IPS-NIHi7 (cell line): Measurements from ENCODE around the gene IGFALS.
A peak's percentile ranks its signal among the peaks of the same experiment; 100 is the strongest.

Experiments used
- DNase-seq: peaks from one replicate; pipeline ENCODE4 v3.0.0; 2012; ENCODE audit warnings: mixed read lengths; ENCODE audit errors: extremely low spot score

IGFALS gene

GRCh38 chr16:1793578-1794220, at the start of gene IGFALS:
TSS of gene IGFALS (minus strand) at chr16:1793705. CDS start at chr16:1793652, 53 bp downstream.
- DNase-seq, result no peak

- DNase-seq, result no peak
These were observed 46.0 kb upstream of the IGFALS start for GRCh38 chr16:1839554-1839953.

- DNase-seq, result no peak
These were observed 40.6 kb upstream of the IGFALS start for GRCh38 chr16:1834096-1834495.

GRCh38 chr16:1832838-1833454, 39.4 kb upstream of the IGFALS start:
- no peak for DNase-seq

DNA sequence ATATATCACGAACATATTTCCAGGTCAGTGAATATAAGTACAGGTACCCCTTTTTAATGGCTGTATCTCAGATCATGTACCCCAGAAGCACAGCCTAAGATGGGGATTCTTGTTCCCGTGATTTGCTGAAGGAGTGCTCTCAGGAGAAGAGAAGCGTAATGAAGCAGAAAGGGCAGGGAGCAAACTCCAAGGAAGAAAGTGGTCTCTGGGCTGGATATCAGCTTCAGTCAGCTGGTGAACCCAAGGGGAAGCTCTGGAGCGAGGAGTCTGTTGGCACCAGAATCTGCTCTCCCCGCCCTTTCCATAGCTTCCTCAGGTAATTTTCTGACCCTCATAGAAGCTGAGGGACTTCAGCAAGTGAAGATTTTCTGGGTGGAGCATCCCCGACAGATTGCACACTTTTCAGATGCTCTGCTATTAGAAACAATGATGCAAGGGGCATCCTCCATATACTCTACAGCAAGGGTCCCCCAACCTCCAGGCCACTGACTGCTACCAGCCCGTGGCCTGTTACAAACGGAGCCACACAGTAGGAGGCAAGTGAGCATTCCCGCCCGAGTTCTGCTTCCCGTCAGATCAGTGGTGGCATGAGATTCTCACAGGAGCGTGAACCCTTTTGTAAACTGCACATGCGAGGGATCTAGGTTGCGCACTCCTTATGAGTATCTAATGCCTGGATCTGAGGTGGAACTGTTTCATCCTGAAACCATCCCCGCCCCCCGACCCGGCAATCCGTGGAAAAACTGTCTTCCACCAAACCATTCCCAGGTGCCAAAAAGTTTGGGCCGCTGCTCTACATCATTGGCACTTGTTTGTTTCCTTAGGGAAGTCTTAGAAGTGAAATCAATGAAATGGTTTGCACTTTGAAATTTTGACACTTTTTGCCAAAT, 37.9 kb upstream of the IGFALS start:
- no peak for DNase-seq

DNA sequence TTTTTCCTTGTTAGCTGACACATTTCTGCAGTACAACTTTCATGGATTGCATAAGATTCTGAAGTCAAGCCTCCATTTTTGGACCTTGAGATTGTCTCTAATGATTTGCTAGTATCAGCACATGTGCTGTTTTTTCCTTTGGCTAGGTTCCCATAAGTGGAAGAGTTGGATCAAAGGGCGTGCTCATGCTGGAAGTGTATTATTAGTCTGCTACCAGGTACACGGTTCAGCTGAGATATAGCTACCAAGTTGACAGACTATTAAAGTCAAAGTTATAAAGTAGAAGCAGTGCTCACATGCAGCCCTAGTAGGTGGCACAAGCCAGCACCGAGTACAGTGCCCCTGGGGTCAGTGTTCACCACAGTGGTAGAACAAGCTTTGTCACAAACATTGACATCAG, 36.7 kb upstream of the IGFALS start:
- no peak for DNase-seq

DNA sequence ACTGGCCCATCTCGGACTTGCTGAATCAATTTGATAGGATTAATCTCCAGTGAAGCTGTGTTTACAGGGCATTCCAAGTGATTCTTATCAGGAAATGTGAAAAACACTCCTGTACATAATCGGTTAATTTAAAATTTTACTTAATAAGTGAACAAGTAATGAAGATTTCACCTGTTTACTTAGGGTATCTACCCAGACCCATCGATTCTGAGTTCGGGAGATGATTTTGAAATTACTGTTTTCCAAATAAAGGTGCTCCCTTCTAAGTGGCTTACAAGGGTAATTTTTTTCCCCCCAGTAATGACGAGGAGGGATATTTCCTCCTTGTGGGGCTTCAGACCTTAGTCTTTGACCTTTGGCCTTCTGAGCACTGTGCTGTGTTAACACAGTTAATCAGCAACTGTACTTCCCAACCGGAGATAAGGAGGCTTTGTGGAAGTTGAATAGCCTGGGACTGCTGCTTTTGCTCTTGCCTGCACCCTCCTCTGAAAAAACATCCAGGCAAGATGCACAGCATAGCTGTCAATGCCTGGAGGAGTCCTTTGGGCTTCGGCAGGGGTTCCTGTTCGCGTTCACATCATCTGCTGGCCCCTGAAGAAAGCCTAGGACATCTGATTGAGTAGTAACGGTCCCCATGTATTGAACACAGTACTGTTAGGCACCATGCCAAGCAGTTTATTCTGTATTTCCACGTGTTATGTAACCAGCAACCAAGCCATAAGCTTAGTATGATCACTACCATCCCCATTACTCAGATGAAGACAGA, 35.3 kb upstream of the IGFALS start:
- no peak for DNase-seq

GRCh38 chr16:1826691-1827573, 33.4 kb upstream of the IGFALS start, which contains the start of the genes FAHD1 and HAGH:
TSS of gene FAHD1 (plus strand) at chr16:1827206. CDS start at chr16:1827239, 33 bp downstream.
TSS of gene HAGH (minus strand) at chr16:1826825. CDS start at chr16:1826787, 38 bp downstream.
- DNase-seq, result peak; percentile 100

DNA sequence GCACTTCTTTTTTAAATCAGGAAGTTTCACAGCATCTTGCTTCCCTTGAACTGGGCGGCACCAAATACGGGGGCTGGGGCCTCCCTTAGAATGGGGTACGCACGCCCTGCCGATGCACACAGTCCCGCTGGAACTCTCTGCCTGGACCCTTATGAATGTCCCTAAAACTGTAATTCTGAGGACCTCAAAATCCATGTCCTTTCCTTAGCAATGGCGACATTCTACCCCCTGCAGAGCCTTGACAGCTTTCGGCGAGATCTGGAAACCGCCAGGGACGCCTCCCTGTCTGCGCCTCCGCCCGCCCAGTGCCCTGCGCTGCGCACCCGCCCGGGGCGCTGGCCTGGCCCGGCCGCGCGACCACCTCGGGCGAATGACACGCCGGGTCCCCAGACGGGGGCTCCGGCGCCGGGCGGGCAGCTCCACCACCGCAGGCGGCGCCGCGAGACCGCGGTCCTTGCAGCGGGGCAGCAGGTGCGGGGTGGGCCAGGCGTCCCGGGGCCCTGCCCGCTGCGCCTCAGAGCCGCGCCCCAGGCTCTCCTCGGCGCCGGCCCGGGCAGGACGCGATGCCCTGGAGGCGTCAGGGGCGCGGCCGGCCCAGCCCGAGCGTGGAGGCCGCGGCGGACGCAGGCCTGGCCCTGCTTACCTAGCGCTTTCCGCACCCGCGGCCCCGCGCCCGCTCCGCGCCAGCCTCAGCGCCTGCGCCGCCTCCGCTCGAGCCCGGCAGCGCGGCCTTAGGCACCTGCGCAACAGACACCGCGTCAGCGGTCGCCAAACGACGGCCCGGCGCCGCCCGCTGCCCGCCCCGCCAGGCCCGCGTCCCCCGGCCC, 32.6 kb upstream of the IGFALS start:
- DNase-seq, result peak; percentile 53

GRCh38 chr16:1825381-1825863, 31.9 kb upstream of the IGFALS start:
- no peak for DNase-seq

DNA sequence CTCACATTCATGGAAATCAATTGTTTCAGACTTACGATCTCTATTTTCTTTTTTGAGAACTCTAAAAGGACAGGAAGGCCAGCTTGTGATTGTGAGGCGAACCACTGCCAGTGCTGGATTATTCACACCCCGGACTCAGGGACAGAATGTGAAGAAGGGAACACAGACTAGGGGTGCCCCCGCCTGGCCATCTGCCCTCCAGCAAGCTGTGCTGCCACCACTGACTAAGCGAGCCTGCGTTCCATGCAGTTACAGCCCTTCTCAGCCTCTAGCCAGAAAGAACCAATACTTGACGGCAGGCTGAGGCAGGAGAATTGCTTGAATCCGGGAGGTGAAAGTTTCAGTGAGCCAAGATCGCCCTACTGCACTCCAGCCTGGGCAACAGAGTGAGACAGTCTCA, 30.3 kb upstream of the IGFALS start:
- peak; percentile 66 for DNase-seq

- DNase-seq, result no peak
These were observed 29.3 kb upstream of the IGFALS start for GRCh38 chr16:1822801-1823200.

- DNase-seq, result no peak
These were observed 28.5 kb upstream of the IGFALS start for GRCh38 chr16:1821861-1822611.

DNA sequence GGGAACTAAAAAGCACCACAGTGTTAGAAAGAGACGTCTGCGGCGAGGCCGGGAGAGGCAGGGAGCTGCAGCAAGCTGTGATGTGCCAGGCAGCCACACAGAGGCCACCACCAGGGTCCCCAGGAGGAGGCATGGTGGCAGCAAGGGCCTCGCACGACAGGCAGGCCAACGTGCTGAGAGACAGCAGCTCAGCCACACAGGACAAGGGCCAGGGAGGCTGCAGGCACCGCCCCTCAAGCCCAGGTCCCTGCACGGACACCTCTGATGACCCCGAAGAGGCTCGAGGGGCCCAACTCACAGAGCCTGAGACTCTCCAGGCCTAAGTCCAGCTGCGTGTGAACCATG, 27.4 kb upstream of the IGFALS start:
- DNase-seq, result no peak

DNA sequence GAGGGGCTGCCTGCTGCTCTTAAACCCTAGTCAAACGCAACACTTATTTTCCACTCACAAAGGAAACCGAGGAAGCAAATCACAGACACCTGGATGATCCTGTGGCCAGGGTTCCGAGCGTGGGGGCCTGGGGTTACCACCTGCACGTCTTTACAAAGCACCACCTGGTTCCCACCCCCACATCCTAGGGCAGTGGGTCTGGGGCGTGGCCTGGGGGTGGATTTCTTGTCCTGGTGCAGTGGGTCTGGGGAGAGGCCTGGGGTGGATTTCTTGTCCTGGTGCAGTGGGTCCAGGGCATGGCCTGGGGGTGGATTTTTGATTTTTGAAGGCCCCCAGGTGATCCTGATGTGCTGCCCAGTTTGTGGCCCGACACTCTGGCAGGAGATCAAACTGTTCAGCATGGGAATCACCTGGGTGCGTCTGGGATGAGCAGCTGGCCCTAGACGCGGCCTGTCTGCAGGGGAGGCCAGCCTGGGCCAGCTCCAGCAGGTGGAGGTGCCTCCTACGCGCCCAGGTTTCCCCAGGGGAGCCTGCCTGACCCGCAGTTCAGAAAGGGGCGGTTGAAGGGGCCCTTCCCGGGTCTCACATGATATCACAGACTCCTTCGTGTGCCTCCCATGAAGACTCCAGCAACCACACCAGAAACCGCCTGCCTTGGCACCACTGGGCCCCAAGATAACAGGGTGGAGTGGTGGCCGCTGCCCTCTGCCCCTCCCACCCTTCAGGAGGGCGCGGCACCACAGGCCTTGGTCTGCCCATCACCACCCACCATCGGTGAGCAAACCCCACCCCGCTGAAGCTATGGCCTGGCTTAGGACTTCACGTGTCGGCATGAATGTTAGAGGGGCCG, 26.8 kb upstream of the IGFALS start:
- DNase-seq, result no peak

- no peak for DNase-seq
These were observed 26.1 kb upstream of the IGFALS start for GRCh38 chr16:1819611-1820010.

DNA sequence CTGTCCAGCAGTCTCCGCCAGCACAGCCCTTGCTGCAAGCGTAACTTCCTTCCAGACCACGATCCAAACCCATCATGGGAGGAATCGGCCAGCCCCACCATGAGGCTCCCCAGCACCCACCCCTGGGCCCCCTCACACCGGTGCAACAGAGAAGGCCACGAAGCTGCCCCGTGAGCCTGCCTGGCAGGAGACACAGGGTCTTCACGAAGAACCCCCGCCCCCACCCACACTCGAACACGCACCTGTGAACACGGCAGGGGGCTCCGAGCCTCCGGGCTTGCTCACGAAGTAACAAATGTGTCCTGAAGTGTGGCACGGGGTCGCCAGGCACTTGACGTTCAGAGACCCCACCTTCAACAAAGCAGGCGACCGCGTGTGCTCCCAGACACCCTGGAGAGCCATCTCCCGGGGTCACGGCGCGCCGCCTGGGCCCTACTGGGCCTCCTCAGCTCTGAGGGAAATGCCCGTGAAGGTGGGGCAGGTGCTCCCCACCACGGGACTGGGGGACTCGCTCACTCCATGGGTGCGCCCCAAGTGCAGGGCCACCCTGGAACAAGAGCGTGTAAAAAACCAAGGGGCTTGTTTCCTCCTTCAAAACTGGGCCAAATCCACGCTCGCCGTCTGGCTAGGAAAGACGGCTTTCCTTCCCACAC, 25.5 kb upstream of the IGFALS start:
- DNase-seq, result no peak
